Neural cell (in vitro differentiated cells): ENCODE measurements around the gene TRIM15. TPM values are rescaled to one million over a fixed set of nuclear protein-coding genes. Genes with fewer than 3 reads are reported as not detected.

ENCODE experiments used
- H2AFZ ChIP-seq: fragments of 200-600, 300-800 bp; sonication (generic), shearing (Covaris generic); 2 replicates; pipeline ENCODE4 v1.6.0; 2014; ENCODE audit warnings: low read depth, mild to moderate bottlenecking, antibody characterized with exemption, low read length, moderate library complexity
- H3F3A ChIP-seq: fragments of 200-600 bp; shearing (Covaris generic); 2 replicates; pipeline ENCODE4 v1.6.1; 2016; ENCODE audit warnings: mild to moderate bottlenecking, moderate library complexity, mixed read lengths, antibody characterized with exemption, low read length; ENCODE audit not compliant: insufficient read depth, poor library complexity, severe bottlenecking
- H3K27ac ChIP-seq: fragments of 200-600, 300-800 bp; sonication (generic), shearing (Covaris generic); 2 replicates; pipeline ENCODE4 v1.5.1; 2014; ENCODE audit warnings: mild to moderate bottlenecking, low read length, moderate library complexity
- H3K27me3 ChIP-seq: fragments of 300-800, 200-600 bp; sonication (generic), shearing (Covaris generic); 2 replicates; pipeline ENCODE4 v1.6.0; 2014; ENCODE audit warnings: mild to moderate bottlenecking, low read depth, low read length, moderate library complexity; ENCODE audit not compliant: insufficient read depth
- H3K36me3 ChIP-seq: fragments of 300-800, 200-600 bp; sonication (generic), shearing (Covaris generic); 2 replicates; pipeline ENCODE4 v1.5.1; 2014; ENCODE audit warnings: mild to moderate bottlenecking, antibody characterized with exemption, low read length, moderate library complexity; ENCODE audit not compliant: insufficient read depth
- H3K4me2 ChIP-seq: fragments of 300-800, 200-600 bp; sonication (generic), shearing (Covaris generic); 2 replicates; pipeline ENCODE4 v1.6.0; 2014; ENCODE audit warnings: mild to moderate bottlenecking, low read length
- H3K4me3 ChIP-seq: fragments of 300-800, 200-600 bp; sonication (generic), shearing (Covaris generic); 2 replicates; pipeline ENCODE4 v1.5.1; 2014; ENCODE audit warnings: mild to moderate bottlenecking, low read length, moderate library complexity
- H3K79me2 ChIP-seq: fragments of 200-600 bp; shearing (Covaris generic); replicated peaks from 2 replicates; pipeline ENCODE4 v1.6.0; 2014; ENCODE audit warnings: mild to moderate bottlenecking, low read length, moderate library complexity; ENCODE audit not compliant: insufficient read depth
- H3K9ac ChIP-seq: fragments of 300-800, 200-600 bp; sonication (generic), shearing (Covaris generic); 2 replicates; pipeline ENCODE4 v1.6.1; 2016; ENCODE audit warnings: mild to moderate bottlenecking, low read length, mixed read lengths
- H3K9me2 ChIP-seq: fragments of 200-600 bp; shearing (Covaris generic); 2 replicates; pipeline ENCODE4 v1.6.1; 2016; ENCODE audit warnings: mild to moderate bottlenecking, low read length, mixed read lengths; ENCODE audit not compliant: insufficient read depth
- H3K9me3 ChIP-seq: fragments of 200-600, 300-800 bp; sonication (generic), shearing (Covaris generic); 2 replicates; pipeline ENCODE4 v1.6.1; 2016; ENCODE audit warnings: mild to moderate bottlenecking, mixed run types, low read length, moderate library complexity, mixed read lengths
- H4K20me1 ChIP-seq: fragments of 200-600 bp; shearing (Covaris generic); 2 replicates; pipeline ENCODE4 v1.6.1; 2016; ENCODE audit warnings: mild to moderate bottlenecking, mixed run types; ENCODE audit not compliant: insufficient read depth
- CTCF ChIP-seq: fragments of 450-650 bp; IDR thresholded peaks from 2 replicates; pipeline ENCODE4 v1.5.1; 2014; ENCODE audit warnings: antibody characterized with exemption, mild to moderate bottlenecking, moderate library complexity; ENCODE audit not compliant: poor library complexity, severe bottlenecking
- EP300 ChIP-seq: fragments of 450-650 bp; conservative IDR thresholded peaks from 2 replicates; pipeline ENCODE4 v1.6.1; 2014; ENCODE audit warnings: antibody characterized with exemption, mild to moderate bottlenecking, moderate library complexity; ENCODE audit not compliant: poor library complexity, severe bottlenecking
- EZH2 ChIP-seq: fragments of 200-600, 300-800 bp; shearing (Covaris generic), sonication (generic); IDR thresholded peaks from 2 replicates; pipeline ENCODE4 v1.6.1; 2014; ENCODE audit warnings: antibody characterized with exemption, low read length, borderline replicate concordance, mild to moderate bottlenecking; ENCODE audit not compliant: insufficient read depth, poor library complexity, severe bottlenecking
- POLR2AphosphoS5 ChIP-seq: IDR thresholded peaks from 2 replicates; pipeline ENCODE4 v1.6.1; 2012
- RAD21 ChIP-seq: fragments of 450-650 bp; conservative IDR thresholded peaks from 2 replicates; pipeline ENCODE4 v1.6.1; 2014; ENCODE audit warnings: antibody characterized with exemption, mild to moderate bottlenecking, moderate library complexity
- SMC3 ChIP-seq: fragments of 450-650 bp; conservative IDR thresholded peaks from 2 replicates; pipeline ENCODE4 v1.6.1; 2014; ENCODE audit warnings: antibody characterized with exemption, mild to moderate bottlenecking, moderate library complexity; ENCODE audit not compliant: poor library complexity
- polyA plus RNA-seq: library from polyadenylated mRNA; depleted of rRNA; stranded (reverse); fragments of >200 nt; gene quantifications from 2 replicates; pipeline ENCODE4 v1.2.3, GENCODE V29; 2014
- TF ChIP-seq, protein P1 (sequence below): IDR thresholded peaks from 2 replicates; pipeline ENCODE4 v1.6.1; 2012; ENCODE audit warnings: borderline replicate concordance

TRIM15 gene
- polyA plus RNA-seq, 1 donor from 2014 or later = not detected

DNA sequence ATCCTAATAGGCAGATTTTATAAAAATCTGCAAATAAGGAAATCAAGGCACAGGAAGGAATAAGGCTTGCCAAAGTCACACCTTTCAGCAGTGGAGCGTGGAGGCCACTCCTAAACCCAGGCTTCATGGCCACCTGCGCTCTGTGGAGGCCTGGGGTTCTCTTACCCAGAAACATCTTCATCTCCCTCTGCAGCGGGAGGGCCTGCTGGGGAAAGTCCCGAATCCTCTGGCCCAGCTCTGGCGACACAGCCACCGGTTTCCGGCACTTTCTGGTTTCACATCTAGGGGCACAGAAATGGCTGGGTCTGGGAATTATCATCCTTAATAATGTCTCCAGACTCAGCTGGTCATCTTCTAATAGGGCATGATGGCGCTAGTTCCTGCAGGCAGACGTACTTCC, 6.6 kb upstream of the TRIM15 start:
- no peak overlapping the region for H3K27ac ChIP-seq
- no peaks in the 10 kb centered on the region for H3K27me3 ChIP-seq
- no peaks in the 10 kb centered on the region for H3K36me3 ChIP-seq
- H3K9ac ChIP-seq = no peak overlapping the region
- no peaks in the 10 kb centered on the region for H3K79me2 ChIP-seq
- H3K9me2 ChIP-seq = no peaks in the 10 kb centered on the region
- no peaks in the 10 kb centered on the region for H3F3A ChIP-seq
- H2AFZ ChIP-seq = no peak overlapping the region
- H4K20me1 ChIP-seq = no peaks in the 10 kb centered on the region
- TF ChIP-seq SMC3 (no peak), POLR2AphosphoS5 (no peak), EP300 (no peak), EZH2 (no peak), RAD21 (no peak), CTCF (no peak)
- TF ChIP-seq, protein P1, sequence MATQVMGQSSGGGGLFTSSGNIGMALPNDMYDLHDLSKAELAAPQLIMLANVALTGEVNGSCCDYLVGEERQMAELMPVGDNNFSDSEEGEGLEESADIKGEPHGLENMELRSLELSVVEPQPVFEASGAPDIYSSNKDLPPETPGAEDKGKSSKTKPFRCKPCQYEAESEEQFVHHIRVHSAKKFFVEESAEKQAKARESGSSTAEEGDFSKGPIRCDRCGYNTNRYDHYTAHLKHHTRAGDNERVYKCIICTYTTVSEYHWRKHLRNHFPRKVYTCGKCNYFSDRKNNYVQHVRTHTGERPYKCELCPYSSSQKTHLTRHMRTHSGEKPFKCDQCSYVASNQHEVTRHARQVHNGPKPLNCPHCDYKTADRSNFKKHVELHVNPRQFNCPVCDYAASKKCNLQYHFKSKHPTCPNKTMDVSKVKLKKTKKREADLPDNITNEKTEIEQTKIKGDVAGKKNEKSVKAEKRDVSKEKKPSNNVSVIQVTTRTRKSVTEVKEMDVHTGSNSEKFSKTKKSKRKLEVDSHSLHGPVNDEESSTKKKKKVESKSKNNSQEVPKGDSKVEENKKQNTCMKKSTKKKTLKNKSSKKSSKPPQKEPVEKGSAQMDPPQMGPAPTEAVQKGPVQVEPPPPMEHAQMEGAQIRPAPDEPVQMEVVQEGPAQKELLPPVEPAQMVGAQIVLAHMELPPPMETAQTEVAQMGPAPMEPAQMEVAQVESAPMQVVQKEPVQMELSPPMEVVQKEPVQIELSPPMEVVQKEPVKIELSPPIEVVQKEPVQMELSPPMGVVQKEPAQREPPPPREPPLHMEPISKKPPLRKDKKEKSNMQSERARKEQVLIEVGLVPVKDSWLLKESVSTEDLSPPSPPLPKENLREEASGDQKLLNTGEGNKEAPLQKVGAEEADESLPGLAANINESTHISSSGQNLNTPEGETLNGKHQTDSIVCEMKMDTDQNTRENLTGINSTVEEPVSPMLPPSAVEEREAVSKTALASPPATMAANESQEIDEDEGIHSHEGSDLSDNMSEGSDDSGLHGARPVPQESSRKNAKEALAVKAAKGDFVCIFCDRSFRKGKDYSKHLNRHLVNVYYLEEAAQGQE = no peak
- H3K9me3 ChIP-seq = no peaks in the 10 kb centered on the region
- H3K4me3 ChIP-seq = no peak overlapping the region
- H3K4me2 ChIP-seq = no peak overlapping the region

GRCh38 chr6:30157581-30157980, 5.8 kb upstream of the TRIM15 start:
- no peaks in the 10 kb centered on the region for H3K79me2 ChIP-seq
- H3K9me2 ChIP-seq = no peaks in the 10 kb centered on the region
- no peak for TF ChIP-seq EP300
- TF ChIP-seq CTCF = no peak
- no peak for TF ChIP-seq RAD21
- no peak for TF ChIP-seq EZH2
- no peaks in the 10 kb centered on the region for H4K20me1 ChIP-seq
- H3K36me3 ChIP-seq = no peaks in the 10 kb centered on the region
- no peak overlapping the region for H3K27ac ChIP-seq
- no peak overlapping the region for H3K9ac ChIP-seq
- H3K4me2 ChIP-seq = no peak overlapping the region
- no peak overlapping the region for H3K4me3 ChIP-seq
- H3K27me3 ChIP-seq = no peaks in the 10 kb centered on the region
- H2AFZ ChIP-seq = no peak overlapping the region
- no peaks in the 10 kb centered on the region for H3K9me3 ChIP-seq
- no peaks in the 10 kb centered on the region for H3F3A ChIP-seq
